ENCODE data around the gene PLIN5. TPM values are rescaled to one million over a fixed set of nuclear protein-coding genes. Genes with fewer than 3 reads are reported as not detected.

Gene PLIN5
- total and polyA plus RNA-seq, 10 of the 15 experiments (the other 5 are each of a cell fraction or from before 2014, with no cell fraction given), result 0.15 to 0.33 TPM; not detected in 8

DNA sequence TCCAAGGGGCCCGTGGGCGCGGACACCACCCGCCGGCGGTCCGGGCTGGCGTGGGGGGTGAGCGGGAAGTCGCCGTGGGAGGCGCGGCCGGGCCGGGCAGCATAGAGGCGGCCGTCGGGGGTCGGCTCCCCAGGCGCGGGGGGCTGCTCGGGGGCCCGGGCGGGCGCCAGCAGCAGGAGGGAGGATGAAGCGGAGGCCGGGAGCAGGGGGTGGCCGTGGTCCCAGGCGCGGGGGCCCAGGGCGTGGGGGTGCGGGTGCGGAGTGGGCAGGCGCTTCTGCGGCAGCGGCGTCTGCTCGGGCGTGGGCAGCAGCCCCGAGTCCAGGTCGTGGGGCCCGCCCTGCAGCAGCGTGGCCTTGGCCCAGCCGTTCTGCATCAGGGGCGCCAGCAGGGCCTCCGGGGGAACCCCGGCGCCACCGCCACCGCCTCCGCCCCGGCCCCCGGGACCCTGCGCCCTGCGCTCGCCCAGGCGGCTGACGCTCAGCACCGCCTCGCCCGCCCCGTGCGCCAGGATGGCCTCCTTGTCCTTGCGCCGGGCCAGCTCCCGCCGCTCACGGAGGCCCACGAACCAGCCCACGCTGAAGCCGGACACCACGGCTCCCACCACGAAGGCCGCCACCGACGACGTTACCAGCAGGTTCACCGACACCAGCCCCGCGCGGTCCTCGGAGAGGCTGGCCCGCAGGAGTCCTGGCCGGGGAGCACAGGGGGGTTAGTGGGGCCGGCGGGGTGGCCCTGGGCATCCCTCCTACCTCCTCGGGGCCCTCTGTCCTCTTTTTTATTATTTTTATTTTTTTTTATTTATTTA is 9.0 kb upstream of the PLIN5 start:
- CTCF ChIA-PET, result no interaction called here
- TF ChIP-seq CEBPB (IDR thresholded peaks at IDR 0.05; ENCODE audit: borderline replicate concordance in 1 of 2, low read depth in 2 of 2, low read length in 2 of 2) (no peak), CBX5 (IDR thresholded peaks at IDR 0.05; ENCODE audit: low read depth) (no peak), CREM (IDR thresholded peaks at IDR 0.05; ENCODE audit: low read depth) (no peak), SPI1 (IDR thresholded peaks at IDR 0.05; ENCODE audit: borderline replicate concordance, insufficient read depth, low read depth, low read length) (no peak), POLR2A (IDR thresholded peaks at IDR 0.05; ENCODE audit: low read depth, low read length) (no peak), RAD51 (IDR thresholded peaks at IDR 0.05) (no peak), GATAD2B (conservative IDR thresholded peaks at IDR 0.05; ENCODE audit: low read depth) (no peak), ZNF24 (IDR thresholded peaks at IDR 0.05) (no peak), EED (IDR thresholded peaks at IDR 0.05; ENCODE audit: low read depth) (no peak), ZBED1 (IDR thresholded peaks at IDR 0.05; ENCODE audit: borderline replicate concordance) (no peak), NFYA (IDR thresholded peaks at IDR 0.05; ENCODE audit: borderline replicate concordance, low read depth, low read length) (no peak), TCF7 (IDR thresholded peaks at IDR 0.05; ENCODE audit: borderline replicate concordance) (no peak), NFIC (IDR thresholded peaks at IDR 0.05; ENCODE audit: low read depth, low read length) (no peak), SREBF1 (IDR thresholded peaks at IDR 0.05; ENCODE audit: low read length) (no peak), PAX5 (IDR thresholded peaks at IDR 0.05; ENCODE audit: borderline replicate concordance, low read depth, low read length) (no peak), FOXM1 (IDR thresholded peaks at IDR 0.05; ENCODE audit: low read depth, low read length) (no peak)
- TF ChIP-seq, protein P1, sequence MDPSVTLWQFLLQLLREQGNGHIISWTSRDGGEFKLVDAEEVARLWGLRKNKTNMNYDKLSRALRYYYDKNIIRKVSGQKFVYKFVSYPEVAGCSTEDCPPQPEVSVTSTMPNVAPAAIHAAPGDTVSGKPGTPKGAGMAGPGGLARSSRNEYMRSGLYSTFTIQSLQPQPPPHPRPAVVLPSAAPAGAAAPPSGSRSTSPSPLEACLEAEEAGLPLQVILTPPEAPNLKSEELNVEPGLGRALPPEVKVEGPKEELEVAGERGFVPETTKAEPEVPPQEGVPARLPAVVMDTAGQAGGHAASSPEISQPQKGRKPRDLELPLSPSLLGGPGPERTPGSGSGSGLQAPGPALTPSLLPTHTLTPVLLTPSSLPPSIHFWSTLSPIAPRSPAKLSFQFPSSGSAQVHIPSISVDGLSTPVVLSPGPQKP (IDR thresholded peaks at IDR 0.05; ENCODE audit: low read depth, low read length), result no peak
- TF ChIP-seq, protein P2, sequence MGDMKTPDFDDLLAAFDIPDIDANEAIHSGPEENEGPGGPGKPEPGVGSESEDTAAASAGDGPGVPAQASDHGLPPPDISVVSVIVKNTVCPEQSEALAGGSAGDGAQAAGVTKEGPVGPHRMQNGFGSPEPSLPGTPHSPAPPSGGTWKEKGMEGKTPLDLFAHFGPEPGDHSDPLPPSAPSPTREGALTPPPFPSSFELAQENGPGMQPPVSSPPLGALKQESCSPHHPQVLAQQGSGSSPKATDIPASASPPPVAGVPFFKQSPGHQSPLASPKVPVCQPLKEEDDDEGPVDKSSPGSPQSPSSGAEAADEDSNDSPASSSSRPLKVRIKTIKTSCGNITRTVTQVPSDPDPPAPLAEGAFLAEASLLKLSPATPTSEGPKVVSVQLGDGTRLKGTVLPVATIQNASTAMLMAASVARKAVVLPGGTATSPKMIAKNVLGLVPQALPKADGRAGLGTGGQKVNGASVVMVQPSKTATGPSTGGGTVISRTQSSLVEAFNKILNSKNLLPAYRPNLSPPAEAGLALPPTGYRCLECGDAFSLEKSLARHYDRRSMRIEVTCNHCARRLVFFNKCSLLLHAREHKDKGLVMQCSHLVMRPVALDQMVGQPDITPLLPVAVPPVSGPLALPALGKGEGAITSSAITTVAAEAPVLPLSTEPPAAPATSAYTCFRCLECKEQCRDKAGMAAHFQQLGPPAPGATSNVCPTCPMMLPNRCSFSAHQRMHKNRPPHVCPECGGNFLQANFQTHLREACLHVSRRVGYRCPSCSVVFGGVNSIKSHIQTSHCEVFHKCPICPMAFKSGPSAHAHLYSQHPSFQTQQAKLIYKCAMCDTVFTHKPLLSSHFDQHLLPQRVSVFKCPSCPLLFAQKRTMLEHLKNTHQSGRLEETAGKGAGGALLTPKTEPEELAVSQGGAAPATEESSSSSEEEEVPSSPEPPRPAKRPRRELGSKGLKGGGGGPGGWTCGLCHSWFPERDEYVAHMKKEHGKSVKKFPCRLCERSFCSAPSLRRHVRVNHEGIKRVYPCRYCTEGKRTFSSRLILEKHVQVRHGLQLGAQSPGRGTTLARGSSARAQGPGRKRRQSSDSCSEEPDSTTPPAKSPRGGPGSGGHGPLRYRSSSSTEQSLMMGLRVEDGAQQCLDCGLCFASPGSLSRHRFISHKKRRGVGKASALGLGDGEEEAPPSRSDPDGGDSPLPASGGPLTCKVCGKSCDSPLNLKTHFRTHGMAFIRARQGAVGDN (IDR thresholded peaks at IDR 0.05), result no peak

More for the DNA sequence above, 9.0 kb upstream of the PLIN5 start:
- no peak overlapping the region for H3K4me2 ChIP-seq (ENCODE audit: control insufficient read depth, insufficient read depth)
- H3K9ac ChIP-seq (ENCODE audit: control insufficient read depth, insufficient read depth, low read length), result no peak overlapping the region
- no peak for FAIRE-seq
- no peak for ATAC-seq
- ChIA-PET RAD21 (ENCODE audit: unreplicated experiment) (no interaction called here), POLR2A (no interaction called here), SMC1A (ENCODE audit: uncharacterized antibody, unreplicated experiment) (no interaction called here)
- DNase-seq (ENCODE audit: low read depth, low spot score), result no peak
- H3K4me1 ChIP-seq (ENCODE audit: control insufficient read depth, insufficient read depth, low read length), result peaks cover 9% of the 10 kb centered on the region
- WGBS (ENCODE audit: insufficient coverage, insufficient replicate concordance, low lambda C conversion rate, missing lambda C conversion rate), result 88% methylated on average over 25 of the region's 87 CpGs
- no peaks in the 10 kb centered on the region for H4K20me1 ChIP-seq (ENCODE audit: control insufficient read depth, insufficient read depth)
- H3K4me3 ChIP-seq, result no peak overlapping the region
- no peak overlapping the region for H2AFZ ChIP-seq (ENCODE audit: control insufficient read depth, low read depth, low read length)
- intact Hi-C loops (cut with micrococcal nuclease; ENCODE audit: unreplicated experiment), result no loop called here
- H3K27ac ChIP-seq (ENCODE audit: control insufficient read depth, insufficient read depth), result no peak overlapping the region
- no peaks in the 10 kb centered on the region for H3K27me3 ChIP-seq (replicated peaks in 1 of 2; ENCODE audit: control insufficient read depth in 2 of 2, insufficient read depth in 2 of 2, low read length in 1 of 2)
- no TSS peak for BruUV-seq (replicated peaks)
- H3K36me3 ChIP-seq (ENCODE audit: control insufficient read depth in 2 of 2, insufficient read depth in 2 of 2, low read length in 1 of 2), result no peaks in the 10 kb centered on the region
- H3K9me3 ChIP-seq (replicated peaks; ENCODE audit: control insufficient read depth, insufficient read depth, low read length), result peaks cover 2% of the 10 kb centered on the region; the same call in 2 of the 3 replicates
- in situ Hi-C loops (cut with MboI), result no loop called here
- no peaks in the 10 kb centered on the region for H3K79me2 ChIP-seq (ENCODE audit: control insufficient read depth, insufficient read depth, low read length)
